H9 (cell line): ENCODE measurements around the gene NMT1. TPM values are rescaled to one million over a fixed set of nuclear protein-coding genes. Genes with fewer than 3 reads are reported as not detected.

Experiments
- DNase-seq: peaks from one replicate; pipeline ENCODE4 v3.0.0-alpha.2; 2017
- H2AFZ ChIP-seq: one replicate; pipeline ENCODE4 v1.6.1; 2013; ENCODE audit warnings: mild to moderate bottlenecking, low read length, control low read depth, moderate library complexity
- H2AK5ac ChIP-seq: 2 replicates; pipeline ENCODE4 v1.6.1; 2013; ENCODE audit warnings: low read length, control low read depth, mixed read lengths; ENCODE audit not compliant: insufficient read length
- H2BK120ac ChIP-seq: one replicate; pipeline ENCODE4 v1.6.1; 2013; ENCODE audit warnings: low read depth, mild to moderate bottlenecking, low read length, control low read depth, inconsistent platforms; ENCODE audit not compliant: poor library complexity, severe bottlenecking
- H2BK12ac ChIP-seq: 2 replicates; pipeline ENCODE4 v1.6.1; 2013; ENCODE audit warnings: low read length, control low read depth, mixed read lengths, low read depth; ENCODE audit not compliant: insufficient read length
- H2BK15ac ChIP-seq: 2 replicates; pipeline ENCODE4 v1.6.1; 2013; ENCODE audit warnings: low read depth, low read length, control low read depth
- H2BK20ac ChIP-seq: one replicate; pipeline ENCODE4 v1.6.1; 2013; ENCODE audit warnings: low read depth, mild to moderate bottlenecking, low read length, control low read depth, inconsistent platforms; ENCODE audit not compliant: poor library complexity, severe bottlenecking
- H2BK5ac ChIP-seq: 2 replicates; pipeline ENCODE4 v1.6.1; 2013; ENCODE audit warnings: low read length, control low read depth, mixed read lengths; ENCODE audit not compliant: insufficient read length
- H3K14ac ChIP-seq: 2 replicates; pipeline ENCODE4 v1.6.1; 2013; ENCODE audit warnings: low read length, control low read depth; ENCODE audit not compliant: insufficient read depth
- H3K18ac ChIP-seq: 2 replicates; pipeline ENCODE4 v1.6.1; 2013; ENCODE audit warnings: low read depth, mild to moderate bottlenecking, mixed read lengths, low read length, control low read depth; ENCODE audit not compliant: insufficient read length
- H3K23ac ChIP-seq: 2 replicates; pipeline ENCODE4 v1.6.1; 2013; ENCODE audit warnings: low read length, control low read depth, mixed read lengths, low read depth; ENCODE audit not compliant: insufficient read length
- H3K23me2 ChIP-seq: 2 replicates; pipeline ENCODE4 v1.6.1; 2013; ENCODE audit warnings: low read depth, mild to moderate bottlenecking, mixed read lengths, low read length, control low read depth; ENCODE audit not compliant: insufficient read length, poor library complexity, severe bottlenecking
- H3K27ac ChIP-seq: 2 replicates; pipeline ENCODE4 v1.5.1; 2013; ENCODE audit warnings: low read length, control low read depth, mixed read lengths, low read depth; ENCODE audit not compliant: insufficient read length
- H3K27me3 ChIP-seq: 2 replicates; pipeline ENCODE4 v1.6.1; 2013; ENCODE audit warnings: low read length, control low read depth, inconsistent platforms; ENCODE audit not compliant: insufficient read depth
- H3K4ac ChIP-seq: 2 replicates; pipeline ENCODE4 v1.6.1; 2013; ENCODE audit warnings: low read depth, mild to moderate bottlenecking, control low read depth, inconsistent platforms, low read length, moderate library complexity
- H3K4me1 ChIP-seq: 2 replicates; pipeline ENCODE4 v1.6.1; 2013; ENCODE audit warnings: low read length, control low read depth, inconsistent platforms; ENCODE audit not compliant: insufficient read depth
- H3K4me2 ChIP-seq: 2 replicates; pipeline ENCODE4 v1.6.1; 2013; ENCODE audit warnings: low read length, control low read depth, mixed read lengths; ENCODE audit not compliant: insufficient read length, insufficient read depth
- H3K56ac ChIP-seq: 2 replicates; pipeline ENCODE4 v1.6.1; 2013; ENCODE audit warnings: low read depth, mild to moderate bottlenecking, mixed read lengths, low read length, control low read depth; ENCODE audit not compliant: insufficient read length
- H3K79me1 ChIP-seq: 2 replicates; pipeline ENCODE4 v1.6.1; 2013; ENCODE audit warnings: low read depth, mild to moderate bottlenecking, moderate library complexity, low read length, control low read depth, inconsistent platforms; ENCODE audit not compliant: insufficient read depth, poor library complexity, severe bottlenecking
- H3K79me2 ChIP-seq: 2 replicates; pipeline ENCODE4 v1.6.1; 2013; ENCODE audit warnings: low read length, control low read depth, inconsistent platforms; ENCODE audit not compliant: insufficient read depth
- H3K9ac ChIP-seq: 2 replicates; pipeline ENCODE4 v1.6.1; 2013; ENCODE audit warnings: low read length, control low read depth, mixed read lengths; ENCODE audit not compliant: insufficient read length; ENCODE audit errors: extremely low read depth
- H3K9me3 ChIP-seq: one replicate; pipeline ENCODE4 v1.6.1; 2013; ENCODE audit warnings: low read depth, low read length, inconsistent platforms; ENCODE audit not compliant: control insufficient read depth
- H3T11ph ChIP-seq: one replicate; pipeline ENCODE4 v1.6.1; 2013; ENCODE audit warnings: mild to moderate bottlenecking, low read length, control low read depth, inconsistent platforms
- H4K20me1 ChIP-seq: one replicate; pipeline ENCODE4 v1.6.1; 2013; ENCODE audit not compliant: control insufficient read depth, insufficient read length, insufficient read depth
- H4K5ac ChIP-seq: 2 replicates; pipeline ENCODE4 v1.6.1; 2013; ENCODE audit warnings: low read depth, mild to moderate bottlenecking, mixed read lengths, low read length, control low read depth; ENCODE audit not compliant: insufficient read length
- H4K8ac ChIP-seq: replicated peaks from 2 replicates; pipeline ENCODE4 v1.6.1; 2013; ENCODE audit warnings: low read length, control low read depth, mixed read lengths, low read depth; ENCODE audit not compliant: insufficient read length
- H4K91ac ChIP-seq: 2 replicates; pipeline ENCODE4 v1.6.1; 2013; ENCODE audit warnings: low read depth, mild to moderate bottlenecking, moderate library complexity, mixed read lengths, low read length, control low read depth; ENCODE audit not compliant: insufficient read length
- H3K27ac Mint-ChIP-seq, 3 experiments: 2 replicates in 2 of 3; 3 replicates in 1 of 3; pipeline ENCODE4 v1.8.0; 2020 to 2021; ENCODE audit warnings: mixed read lengths in 3 of 3, mild to moderate bottlenecking in 1 of 3, moderate library complexity in 1 of 3
- H3K27me3 Mint-ChIP-seq: 2 replicates; pipeline ENCODE4 v1.8.0; 2021; ENCODE audit warnings: low read depth, mild to moderate bottlenecking, moderate library complexity, mixed read lengths
- H3K36me3 Mint-ChIP-seq, 3 experiments: 2 replicates in 2 of 3; 3 replicates in 1 of 3; pipeline ENCODE4 v1.8.0; 2020 to 2021; ENCODE audit warnings: low read depth in 3 of 3, mixed read lengths in 3 of 3; ENCODE audit not compliant: insufficient read depth in 1 of 3
- H3K4me1 Mint-ChIP-seq, 2 experiments: 2 replicates each; pipeline ENCODE4 v1.8.0; 2020; ENCODE audit warnings: mixed read lengths in 2 of 2
- H3K4me3 Mint-ChIP-seq, 2 experiments: 2 replicates in 1 of 2; 3 replicates in 1 of 2; pipeline ENCODE4 v1.8.0; 2020 to 2021; ENCODE audit warnings: mild to moderate bottlenecking in 2 of 2, mixed read lengths in 2 of 2, moderate library complexity in 1 of 2
- H3K9me3 Mint-ChIP-seq, 2 experiments: 2 replicates in 1 of 2; 3 replicates in 1 of 2; pipeline ENCODE4 v1.8.0; 2020; ENCODE audit warnings: mild to moderate bottlenecking in 2 of 2, mixed read lengths in 2 of 2, moderate library complexity in 1 of 2
- CTCF ChIP-seq: fragments of 200-600 bp; sonication (generic); conservative IDR thresholded peaks from 3 replicates; pipeline ENCODE4 v1.8.0; 2021; ENCODE audit warnings: antibody characterized with exemption, mild to moderate bottlenecking
- WGBS: extraction: QIAGEN DNeasy Blood & Tissue Kit; methylation state at CpG from one replicate; pipeline ENCODE4 v1.1.7; 2013; ENCODE audit warnings: missing lambda C conversion rate, low lambda C conversion rate, mixed read lengths; ENCODE audit not compliant: insufficient read length; ENCODE audit errors: extremely low coverage; 5-methylcytosine and 5-hydroxymethylcytosine counted together
- total RNA-seq: library from RNA; stranded (reverse); gene quantifications from 2 replicates; pipeline ENCODE4 v1.2.1, GENCODE V29; 2021

NMT1 gene
- total RNA-seq, 1 experiment from 2014 or later: 150 TPM

- H3K36me3 Mint-ChIP-seq: peaks cover 57 to 90% (median 81%) of the 10 kb centered on the region in 3 experiments
Measured at GRCh38 chr17:45091778-45092425, 30.8 kb downstream of the NMT1 start.

More at GRCh38 chr17:45091778-45092425, 30.8 kb downstream of the NMT1 start:
- H2BK120ac ChIP-seq: no peak overlapping the region
- Mint-ChIP-seq H3K4me3 (no peak overlapping the region), H3K4me1 (peaks cover 11 to 12% of the 10 kb centered on the region in 2 experiments), H3K27me3 (no peaks in the 10 kb centered on the region), H3K27ac (peak overlapping the region in 2 of 3 experiments; percentile 7 to 22; a peak in 2 of 7 replicates), H3K9me3 (no peaks in the 10 kb centered on the region)
- no peak overlapping the region for H3K23ac ChIP-seq
- no peak for TF ChIP-seq CTCF
- H3K79me2 ChIP-seq: no peaks in the 10 kb centered on the region
- H4K91ac ChIP-seq: no peak overlapping the region
- no peak overlapping the region for H2BK12ac ChIP-seq
- H4K5ac ChIP-seq: no peak overlapping the region
- no peak overlapping the region for H3K4me2 ChIP-seq
- H3K79me1 ChIP-seq: no peaks in the 10 kb centered on the region
- no peak overlapping the region for H3K9ac ChIP-seq
- H3K18ac ChIP-seq: no peak overlapping the region
- H2BK5ac ChIP-seq: no peak overlapping the region
- H3K14ac ChIP-seq: no peak overlapping the region
- H3K4ac ChIP-seq: no peak overlapping the region
- H3K23me2 ChIP-seq: no peaks in the 10 kb centered on the region
- H2BK20ac ChIP-seq: no peak overlapping the region
- no peaks in the 10 kb centered on the region for H3K9me3 ChIP-seq
- H3K27ac ChIP-seq: no peak overlapping the region
- no peak overlapping the region for H2AK5ac ChIP-seq
- no peak for DNase-seq
- H2BK15ac ChIP-seq: no peak overlapping the region
- H4K8ac ChIP-seq: no peak overlapping the region
- no peak overlapping the region for H2AFZ ChIP-seq
- peaks cover 2% of the 10 kb centered on the region; the same call in 1 of the 2 replicates for H3K4me1 ChIP-seq
- H4K20me1 ChIP-seq: no peaks in the 10 kb centered on the region
- H3T11ph ChIP-seq: no peak overlapping the region
- H3K56ac ChIP-seq: no peak overlapping the region
- no CpG with 5 or more reads among the region's 11 CpGs for WGBS
- H3K27me3 ChIP-seq: no peaks in the 10 kb centered on the region
